IMR-90 (cell line): Measurements from ENCODE around the gene FAF2. TPM values are rescaled to one million over a fixed set of nuclear protein-coding genes. Genes with fewer than 3 reads are reported as not detected.

Experiments used
- ATAC-seq: fragments of 200-7000 bp; cut with Tn5 transposase; 2 replicates; pipeline ENCODE4 v1.9.1; 2020; ENCODE audit warnings: low read depth, mild to moderate bottlenecking, moderate library complexity
- BruUV-seq: library from RNA; stranded (reverse); fragments of 400-500 nt; replicated peaks from 2 replicates; lab custom pipeline; 2021; lab: Mats Ljungman, UMichigan
- CTCF ChIA-PET: fragments of 300-600 bp; formaldehyde crosslinking; extraction: SDS; loops from one replicate; lab custom pipeline; 2021; ENCODE audit warnings: antibody characterized with exemption; lab: Yijun Ruan, JAX
- POLR2A ChIA-PET: fragments of 300-600 bp; sonication (Branson Sonifier 250); formaldehyde crosslinking; loops from one replicate; lab custom pipeline; 2022; ENCODE audit warnings: antibody characterized with exemption; ENCODE audit not compliant: unreplicated experiment; lab: Charles Lee
- DNase-seq: peaks from one replicate; pipeline ENCODE4 v3.0.0; 2013
- H2AFZ ChIP-seq: replicated peaks from 2 replicates; pipeline ENCODE3; 2013; ENCODE audit warnings: low read length, mild to moderate bottlenecking; ENCODE audit not compliant: poor library complexity
- H2AK5ac ChIP-seq: 2 replicates; pipeline ENCODE4 v1.6.1; 2013; ENCODE audit warnings: low read depth, low read length, inconsistent platforms
- H2AK9ac ChIP-seq: replicated peaks from 2 replicates; pipeline ENCODE3; 2013; ENCODE audit warnings: mild to moderate bottlenecking, low read depth, low read length, moderate library complexity; ENCODE audit not compliant: poor library complexity
- H2BK120ac ChIP-seq: 2 replicates; pipeline ENCODE4 v1.6.1; 2013; ENCODE audit warnings: low read depth, low read length, inconsistent platforms
- H2BK15ac ChIP-seq: 3 replicates; pipeline ENCODE4 v1.6.1; 2013; ENCODE audit warnings: low read depth, low read length, inconsistent platforms
- H2BK20ac ChIP-seq: 2 replicates; pipeline ENCODE4 v1.6.1; 2013; ENCODE audit warnings: low read depth, mild to moderate bottlenecking, inconsistent platforms, low read length, moderate library complexity
- H2BK5ac ChIP-seq: 2 replicates; pipeline ENCODE4 v1.6.1; 2013; ENCODE audit warnings: mild to moderate bottlenecking, low read depth, low read length, inconsistent platforms; ENCODE audit not compliant: poor library complexity, severe bottlenecking
- H3K14ac ChIP-seq: replicated peaks from 2 replicates; pipeline ENCODE4 v1.6.1; 2013; ENCODE audit warnings: low read depth, low read length, inconsistent platforms
- H3K18ac ChIP-seq: 2 replicates; pipeline ENCODE4 v1.6.1; 2013; ENCODE audit warnings: low read depth, low read length, control low read depth
- H3K23ac ChIP-seq: 2 replicates; pipeline ENCODE4 v1.6.1; 2013; ENCODE audit warnings: low read depth, low read length, inconsistent platforms
- H3K27ac ChIP-seq: 2 replicates; pipeline ENCODE4 v1.5.1; 2013; ENCODE audit warnings: mild to moderate bottlenecking, control low read depth, low read length; ENCODE audit not compliant: insufficient read depth
- H3K27me3 ChIP-seq: 2 replicates; pipeline ENCODE4 v1.6.1; 2013; ENCODE audit warnings: low read length; ENCODE audit not compliant: control insufficient read depth, insufficient read depth
- H3K36me3 ChIP-seq: 2 replicates; pipeline ENCODE4 v1.6.1; 2013; ENCODE audit warnings: low read length, mixed read lengths; ENCODE audit not compliant: control insufficient read depth, insufficient read depth
- H3K4ac ChIP-seq: 2 replicates; pipeline ENCODE4 v1.6.1; 2013; ENCODE audit warnings: low read depth, low read length, inconsistent platforms
- H3K4me1 ChIP-seq: 2 replicates; pipeline ENCODE4 v1.6.1; 2013; ENCODE audit warnings: low read length, mixed read lengths; ENCODE audit not compliant: control insufficient read depth, insufficient read depth
- H3K4me2 ChIP-seq: 2 replicates; pipeline ENCODE4 v1.6.1; 2013; ENCODE audit warnings: low read depth, mild to moderate bottlenecking, control low read depth, low read length, moderate library complexity
- H3K4me3 ChIP-seq: 2 replicates; pipeline ENCODE4 v1.5.1; 2013; ENCODE audit warnings: low read depth, mild to moderate bottlenecking, control low read depth, low read length, moderate library complexity; ENCODE audit not compliant: insufficient read depth
- H3K56ac ChIP-seq: 2 replicates; pipeline ENCODE4 v1.6.1; 2013; ENCODE audit warnings: low read length, inconsistent platforms; ENCODE audit not compliant: insufficient read depth; ENCODE audit errors: extremely low read depth
- H3K79me1 ChIP-seq, 2 experiments: 2 replicates each; pipeline ENCODE4 v1.6.1; 2013; ENCODE audit warnings: low read length in 2 of 2, inconsistent platforms in 1 of 2, low read depth in 1 of 2
- H3K9ac ChIP-seq: 2 replicates; pipeline ENCODE4 v1.6.1; 2013; ENCODE audit warnings: low read depth, low read length, control low read depth
- H3K9me1 ChIP-seq: 2 replicates; pipeline ENCODE4 v1.6.1; 2013; ENCODE audit warnings: low read length, inconsistent platforms; ENCODE audit not compliant: insufficient read depth
- H3K9me3 ChIP-seq: 2 replicates; pipeline ENCODE4 v1.6.1; 2013; ENCODE audit warnings: low read length; ENCODE audit not compliant: control insufficient read depth, insufficient read depth
- H4K20me1 ChIP-seq: 2 replicates; pipeline ENCODE4 v1.6.1; 2013; ENCODE audit warnings: low read length, inconsistent platforms; ENCODE audit not compliant: insufficient read depth
- H4K5ac ChIP-seq: 2 replicates; pipeline ENCODE4 v1.6.1; 2013; ENCODE audit warnings: mild to moderate bottlenecking, low read depth, low read length, control low read depth
- H4K8ac ChIP-seq, 2 experiments: 2 replicates each; pipeline ENCODE4 v1.6.1; 2013; ENCODE audit warnings: low read depth in 2 of 2, low read length in 2 of 2, control low read depth in 1 of 2, inconsistent platforms in 1 of 2
- H4K91ac ChIP-seq: 2 replicates; pipeline ENCODE4 v1.6.1; 2013; ENCODE audit warnings: low read depth, low read length, inconsistent platforms; ENCODE audit not compliant: insufficient read depth
- BHLHE40 ChIP-seq: fragments of 150-350 bp; IDR thresholded peaks from 2 replicates; pipeline ENCODE4 v1.6.1; 2016; ENCODE audit warnings: mild to moderate bottlenecking, low read depth, low read length
- CEBPB ChIP-seq: IDR thresholded peaks from 2 replicates; pipeline ENCODE4 v1.6.1; 2012; ENCODE audit warnings: low read depth, low read length, improper control_type of control experiment
- CHD1 ChIP-seq: IDR thresholded peaks from 2 replicates; pipeline ENCODE4 v1.6.1; 2012; ENCODE audit warnings: low read depth, low read length, improper control_type of control experiment
- CTCF ChIP-seq: conservative IDR thresholded peaks from 2 replicates; pipeline ENCODE4 v1.5.1; 2012; ENCODE audit warnings: mild to moderate bottlenecking, low read depth, low read length, improper control_type of control experiment
- FOS ChIP-seq: fragments of 150-350 bp; IDR thresholded peaks from 2 replicates; pipeline ENCODE4 v1.6.1; 2016; ENCODE audit warnings: low read depth, low read length
- MAFK ChIP-seq: IDR thresholded peaks from 2 replicates; pipeline ENCODE4 v1.6.1; 2012; ENCODE audit warnings: low read depth, low read length, improper control_type of control experiment
- MAZ ChIP-seq: IDR thresholded peaks from 2 replicates; pipeline ENCODE4 v1.6.1; 2012; ENCODE audit warnings: low read depth, mild to moderate bottlenecking, low read length, improper control_type of control experiment, moderate library complexity, borderline replicate concordance
- MXI1 ChIP-seq: IDR thresholded peaks from 2 replicates; pipeline ENCODE4 v1.6.1; 2012; ENCODE audit warnings: low read depth, mild to moderate bottlenecking, low read length, moderate library complexity, borderline replicate concordance
- NFE2L2 ChIP-seq: fragments of 150-350 bp; IDR thresholded peaks from 2 replicates; pipeline ENCODE4 v1.6.1; 2016; ENCODE audit warnings: low read depth, mild to moderate bottlenecking, low read length
- POLR2A ChIP-seq: IDR thresholded peaks from 2 replicates; pipeline ENCODE4 v1.6.1; 2012; ENCODE audit warnings: mild to moderate bottlenecking, low read depth, low read length
- RAD21 ChIP-seq: IDR thresholded peaks from 2 replicates; pipeline ENCODE4 v1.6.1; 2012; ENCODE audit warnings: low read length, improper control_type of control experiment
- RCOR1 ChIP-seq: IDR thresholded peaks from 2 replicates; pipeline ENCODE4 v1.6.1; 2012; ENCODE audit warnings: mild to moderate bottlenecking, low read length, improper control_type of control experiment; ENCODE audit not compliant: insufficient replicate concordance
- RFX5 ChIP-seq: IDR thresholded peaks from 2 replicates; pipeline ENCODE4 v1.8.0; 2012; ENCODE audit warnings: low read depth, mild to moderate bottlenecking, low read length, moderate library complexity
- USF2 ChIP-seq: fragments of 150-350 bp; IDR thresholded peaks from 2 replicates; pipeline ENCODE4 v1.6.1; 2017; ENCODE audit warnings: mild to moderate bottlenecking, antibody characterized with exemption, low read length, low read depth
- WGBS, 2 experiments: methylation state at CpG; one replicate each; pipeline versions ENCODE4 v1.1.5 to v1.1.7; 2013; ENCODE audit warnings: missing lambda C conversion rate in 2 of 2; ENCODE audit not compliant: insufficient read length in 1 of 2; ENCODE audit errors: extremely low coverage in 2 of 2; 5-methylcytosine and 5-hydroxymethylcytosine counted together
- dilution Hi-C: fragments of 300-500 bp; cut with HindIII; formaldehyde crosslinking; loops from one replicate; pipeline ENCODE4 v1.14.3; 2018; ENCODE audit warnings: low sequenced_read_pairs; ENCODE audit not compliant: unreplicated experiment
- in situ Hi-C: fragments of 300-500 bp; cut with MboI; formaldehyde crosslinking; loops from 3 replicates; pipeline ENCODE4 v1.14.3; 2019; ENCODE audit warnings: low sequenced_read_pairs, inconsistent platforms, mixed read lengths
- intact Hi-C: fragments of 100-400 bp; cut with micrococcal nuclease; formaldehyde crosslinking; loops from 2 replicates; pipeline ENCODE4 v1.10.0; 2022
- polyA plus RNA-seq, 3 experiments: library from polyadenylated mRNA; depleted of rRNA; stranded (reverse); fragments of >200 nt; gene quantifications; 2 replicates each; pipeline ENCODE4 v1.2.3, GENCODE V29; 2012; ENCODE audit warnings: low replicate concordance in 1 of 3
- total RNA-seq: library from RNA; depleted of rRNA; stranded (reverse); fragments of >200 nt; gene quantifications from 2 replicates; pipeline ENCODE4 v1.2.3, GENCODE V29; 2012

The FAF2 gene
- total and polyA plus RNA-seq, 2 of the 4 experiments (the other 2 are of a cell fraction), result 32.9 to 47.0 TPM

GRCh38 chr5:176436656-176437055, 11.5 kb upstream of the FAF2 start:
- Histone ChIP-seq H4K8ac (0 out of 4 replicates have a peak overlapping the region, but pooled peaks of 1 of the 2 experiments have one; percentile 49), H3K56ac (no peak overlapping the region), H3K36me3 (no peaks in the 10 kb centered on the region), H3K4me2 (peak overlapping the region; percentile 29), H3K14ac (no peak overlapping the region), H2AFZ (no peak overlapping the region), H3K79me1 (no peaks in the 10 kb centered on the region), H3K4ac (no peak overlapping the region; the same call in 1 of the 2 replicates), H4K5ac (no peak overlapping the region), H2BK20ac (no peak overlapping the region), H3K18ac (no peak overlapping the region), H3K27me3 (peaks cover 5% of the 10 kb centered on the region), H3K9me3 (no peaks in the 10 kb centered on the region), H3K9ac (no peak overlapping the region), H3K4me1 (peaks cover 5% of the 10 kb centered on the region), H4K91ac (no peak overlapping the region), H2BK5ac (no peak overlapping the region), H4K20me1 (no peaks in the 10 kb centered on the region), H3K4me3 (no peak overlapping the region), H3K27ac (no peak overlapping the region), H2BK120ac (0 out of 2 replicates have a peak overlapping the region, but pooled peaks have one; percentile 42), H2AK9ac (no peak overlapping the region), H3K9me1 (no peaks in the 10 kb centered on the region; the same call in 1 of the 2 replicates), H2AK5ac (no peak overlapping the region), H2BK15ac (0 out of 3 replicates have a peak overlapping the region, but pooled peaks have one; percentile 57), H3K23ac (no peak overlapping the region; the same call in 1 of the 2 replicates)
- intact Hi-C loops, result no loop called here
- WGBS, 2 experiments, result 11% methylated on average over 3 of the region's 5 CpGs; no CpG with 5 or more reads in 1 of the 2 experiments
- POLR2A ChIA-PET, result interaction anchor here (0.7 to 0.8 kb wide), 2 partner anchors 137 to 148 kb away, joined by 3 to 12 read pairs; no protein-coding TSS in a partner anchor
- TF ChIP-seq CHD1, result no peak
- no peak for TF ChIP-seq MAZ
- TF ChIP-seq FOS, result peak; percentile 34; the same call in 1 of the 2 replicates
- TF ChIP-seq RCOR1, result no peak
- TF ChIP-seq POLR2A, result no peak
- TF ChIP-seq RAD21, result no peak
- no peak for TF ChIP-seq CTCF
- TF ChIP-seq MAFK, result no peak
- no peak for TF ChIP-seq NFE2L2
- peak; percentile 85 for TF ChIP-seq CEBPB
- TF ChIP-seq BHLHE40, result no peak; the same call in 1 of the 2 replicates
- no peak for TF ChIP-seq RFX5
- TF ChIP-seq MXI1, result no peak
- TF ChIP-seq USF2, result no peak
- ATAC-seq (peak; percentile 89), DNase-seq (peak; percentile 88)
- dilution Hi-C loops, result no loop called here
- BruUV-seq, result no TSS peak
- CTCF ChIA-PET, result interaction anchor here (0.9 kb wide), 1 partner anchor 13 kb away, joined by 3 read pairs; no protein-coding TSS in a partner anchor
- in situ Hi-C loops, result no loop called here
